T-cell (primary cell): ENCODE measurements around the gene TLX1. TPM values are rescaled to one million over a fixed set of nuclear protein-coding genes. Genes with fewer than 3 reads are reported as not detected.

Source experiments
- ATAC-seq, 4 experiments: fragments of 200-7000 bp in 3 of 4; fragments of 150-1000 bp in 1 of 4; cut with Tn5 transposase; replicated peaks in 1 of 4; 1 replicate in 3 of 4; 2 replicates in 1 of 4; pipeline ENCODE4 v1.10.0; 2021; ENCODE audit warnings: moderate library complexity in 3 of 4, mild to moderate bottlenecking in 2 of 4, moderate number of reproducible peaks in 1 of 4
- CTCF ChIA-PET, 2 donors: fragments of 300-600 bp; sonication (Branson Sonifier 250); formaldehyde crosslinking; loops; one replicate each; lab custom pipeline; 2022; ENCODE audit warnings: antibody characterized with exemption in 2 of 2; lab: Charles Lee
- POLR2A ChIA-PET, 2 donors: fragments of 300-600 bp; sonication (Branson Sonifier 250); formaldehyde crosslinking; loops; one replicate each; lab custom pipeline; 2022; ENCODE audit warnings: antibody characterized with exemption in 2 of 2; lab: Charles Lee
- DNase-seq, 35 experiments: peaks; one replicate each; pipeline versions ENCODE4 v3.0.0 to v3.0.0-alpha.2; 2013 to 2023
- H3K27ac ChIP-seq: one replicate; pipeline ENCODE4 v1.5.1; 2013; ENCODE audit warnings: low read length
- H3K27me3 ChIP-seq, 2 experiments: replicated peaks in 1 of 2; 1 replicate in 1 of 2; 2 replicates in 1 of 2; pipeline versions ENCODE4 v1.6.1 to v1.7.0; 2013; ENCODE audit warnings: low read length in 1 of 2, mixed read lengths in 1 of 2; ENCODE audit not compliant: control insufficient read depth in 2 of 2, insufficient read depth in 2 of 2; ENCODE audit errors: extremely low read depth in 1 of 2
- H3K36me3 ChIP-seq, 2 donors: 1 replicate in 1 of 2; 2 replicates in 1 of 2; pipeline versions ENCODE4 v1.6.1 to v1.7.0; 2013; ENCODE audit warnings: low read length in 1 of 2; ENCODE audit not compliant: control insufficient read depth in 2 of 2, insufficient read depth in 1 of 2; ENCODE audit errors: extremely low read depth in 1 of 2
- H3K4me1 ChIP-seq, 2 experiments: 1 replicate in 1 of 2; 2 replicates in 1 of 2; pipeline versions ENCODE4 v1.6.1 to v1.7.0; 2013; ENCODE audit warnings: low read length in 2 of 2, mixed read lengths in 1 of 2; ENCODE audit not compliant: insufficient read depth in 2 of 2, control insufficient read depth in 1 of 2; ENCODE audit errors: extremely low read depth in 1 of 2
- H3K4me3 ChIP-seq, 2 donors: 1 replicate in 1 of 2; 2 replicates in 1 of 2; pipeline versions ENCODE4 v1.5.1 to v1.7.0; 2013; ENCODE audit warnings: mild to moderate bottlenecking in 2 of 2, low read length in 1 of 2, moderate library complexity in 1 of 2; ENCODE audit not compliant: control insufficient read depth in 1 of 2; ENCODE audit errors: extremely low read depth in 1 of 2
- H3K9me3 ChIP-seq: 2 replicates; pipeline ENCODE4 v1.7.0; 2013
- H3K27ac Mint-ChIP-seq, 2 donors: one replicate each; pipeline ENCODE4 v1.8.0; 2020 to 2021; ENCODE audit warnings: mild to moderate bottlenecking in 2 of 2, mixed read lengths in 2 of 2
- H3K27me3 Mint-ChIP-seq, 2 donors: one replicate each; pipeline ENCODE4 v1.8.0; 2021 to 2022; ENCODE audit warnings: mixed read lengths in 2 of 2
- H3K36me3 Mint-ChIP-seq: one replicate; pipeline ENCODE4 v1.8.0; 2021; ENCODE audit warnings: mixed read lengths
- H3K4me1 Mint-ChIP-seq, 3 donors: one replicate each; pipeline ENCODE4 v1.8.0; 2020 to 2022; ENCODE audit warnings: mixed read lengths in 3 of 3, mild to moderate bottlenecking in 1 of 3
- H3K4me3 Mint-ChIP-seq, 3 donors: one replicate each; pipeline ENCODE4 v1.8.0; 2020 to 2022; ENCODE audit warnings: mild to moderate bottlenecking in 3 of 3, mixed read lengths in 3 of 3, moderate library complexity in 3 of 3
- H3K9me3 Mint-ChIP-seq, 3 donors: one replicate each; pipeline ENCODE4 v1.8.0; 2020 to 2022; ENCODE audit warnings: mixed read lengths in 3 of 3
- WGBS: methylation state at CpG from one replicate; pipeline ENCODE4 v1.1.5; 2013; ENCODE audit warnings: missing lambda C conversion rate; ENCODE audit not compliant: insufficient coverage; 5-methylcytosine and 5-hydroxymethylcytosine counted together
- total RNA-seq, 35 experiments: library from RNA in 6 of 35; stranded (reverse) in 6 of 35; fragments of 120-200 nt in 1 of 35; gene quantifications; one replicate each; pipeline versions ENCODE4 v1.2.1 to v1.2.4 and lab custom pipeline; 2013 to 2026

Gene TLX1
- total RNA-seq, 5 donors from 2014 or later (not counting 1 experiment from before 2014, with no cell fraction given): not detected

- 58% methylated on average over 15 of the region's 16 CpGs for WGBS
- Mint-ChIP-seq H3K27me3 (peaks cover 47 to 63% of the 10 kb centered on the region in 2 donors), H3K4me1 (peaks cover 27 to 33% (median 31%) of the 10 kb centered on the region in 3 donors), H3K36me3 (no peaks in the 10 kb centered on the region), H3K27ac (no peak overlapping the region), H3K9me3 (no peaks in the 10 kb centered on the region), H3K4me3 (peak overlapping the region in 2 of 3 donors; percentile 34 to 88)
- DNase-seq (no peak), ATAC-seq (no peak)
- H3K4me1 ChIP-seq: peaks cover 4 to 40% of the 10 kb centered on the region in 2 experiments
- CTCF ChIA-PET: interaction anchor here (0.6 to 1.5 kb wide), 3 partner anchors 20 to 81 kb away, joined by 3 to 8 read pairs (median 7); no protein-coding TSS in a partner anchor
- H3K27me3 ChIP-seq: peaks cover 33 to 69% of the 10 kb centered on the region in 2 experiments
- POLR2A ChIA-PET: no interaction called here
- no peak overlapping the region for H3K27ac ChIP-seq
- no peak overlapping the region for H3K4me3 ChIP-seq
- no peaks in the 10 kb centered on the region for H3K9me3 ChIP-seq
- no peaks in the 10 kb centered on the region for H3K36me3 ChIP-seq
Observed at GRCh38 chr10:101122270-101123084, 8.6 kb upstream of the TLX1 start.

GRCh38 chr10:101123085-101123814 is 7.8 kb upstream of the TLX1 start:
- 7% methylated on average over 44 of the region's 58 CpGs for WGBS
- Mint-ChIP-seq H3K36me3 (no peaks in the 10 kb centered on the region), H3K27me3 (peaks cover 48 to 67% of the 10 kb centered on the region in 2 donors), H3K9me3 (no peaks in the 10 kb centered on the region), H3K27ac (no peak overlapping the region), H3K4me3 (peak overlapping the region; percentile 41 to 88 (median 61)), H3K4me1 (peaks cover 27 to 33% (median 31%) of the 10 kb centered on the region in 3 donors)
- POLR2A ChIA-PET: no interaction called here
- Histone ChIP-seq H3K4me3 (peak overlapping the region; percentile 15 to 46), H3K4me1 (peaks cover 4 to 40% of the 10 kb centered on the region in 2 experiments), H3K36me3 (no peaks in the 10 kb centered on the region), H3K27ac (no peak overlapping the region), H3K27me3 (peaks cover 40 to 71% of the 10 kb centered on the region in 2 experiments), H3K9me3 (no peaks in the 10 kb centered on the region)
- DNase-seq: peak in 1 of 35 experiments; percentile 18
- ATAC-seq: peak in 3 of 4 experiments; percentile 9 to 39 (median 11)
- CTCF ChIA-PET: interaction anchor here (0.6 to 1.5 kb wide), 7 partner anchors 19 to 752 kb away, joined by 3 to 8 read pairs (median 3); no protein-coding TSS in a partner anchor

- H3K27ac ChIP-seq: no peak overlapping the region
- H3K36me3 ChIP-seq: no peaks in the 10 kb centered on the region
- WGBS: 7% methylated on average over 8 of the region's 13 CpGs
- ChIA-PET CTCF (interaction anchor here in 1 of 2 donors (0.6 to 0.9 kb wide), 3 partner anchors 28 to 752 kb away, joined by 3 to 4 read pairs (median 3); no protein-coding TSS in a partner anchor), POLR2A (interaction anchor here in 1 of 2 donors (0.5 kb wide), 1 partner anchor 45 kb away, joined by 5 read pairs; no protein-coding TSS in a partner anchor)
- DNase-seq (no peak), ATAC-seq (peak in 3 of 4 experiments; percentile 10 to 41 (median 11))
- H3K9me3 Mint-ChIP-seq: no peaks in the 10 kb centered on the region
- H3K4me3 ChIP-seq: peak overlapping the region; percentile 15 to 46
- H3K27me3 Mint-ChIP-seq: peaks cover 49 to 72% of the 10 kb centered on the region in 2 donors
- peaks cover 27 to 33% (median 31%) of the 10 kb centered on the region in 3 donors for H3K4me1 Mint-ChIP-seq
- H3K36me3 Mint-ChIP-seq: no peaks in the 10 kb centered on the region
- no peaks in the 10 kb centered on the region for H3K9me3 ChIP-seq
- H3K27me3 ChIP-seq: peaks cover 37 to 71% of the 10 kb centered on the region in 2 experiments
- no peak overlapping the region for H3K27ac Mint-ChIP-seq
- peaks cover 4 to 40% of the 10 kb centered on the region in 2 experiments for H3K4me1 ChIP-seq
- peak overlapping the region; percentile 41 to 88 (median 61) for H3K4me3 Mint-ChIP-seq
Observed at GRCh38 chr10:101123815-101124617, 7.1 kb upstream of the TLX1 start.

GRCh38 chr10:101124933-101125332 is 6.2 kb upstream of the TLX1 start:
- Histone ChIP-seq H3K4me1 (peaks cover 4 to 40% of the 10 kb centered on the region in 2 experiments), H3K36me3 (no peaks in the 10 kb centered on the region), H3K4me3 (no peak overlapping the region), H3K27me3 (peaks cover 40 to 68% of the 10 kb centered on the region in 2 experiments), H3K27ac (no peak overlapping the region), H3K9me3 (no peaks in the 10 kb centered on the region)
- POLR2A ChIA-PET: no interaction called here
- Mint-ChIP-seq H3K27me3 (peaks cover 54 to 81% of the 10 kb centered on the region in 2 donors), H3K9me3 (no peaks in the 10 kb centered on the region), H3K36me3 (no peaks in the 10 kb centered on the region), H3K4me3 (no peak overlapping the region), H3K4me1 (peaks cover 27 to 33% (median 31%) of the 10 kb centered on the region in 3 donors), H3K27ac (no peak overlapping the region)
- 20% methylated on average over 1 of the region's 5 CpGs for WGBS
- DNase-seq (no peak), ATAC-seq (no peak)
- CTCF ChIA-PET: interaction anchor here in 1 of 2 donors (1.0 kb wide), 1 partner anchor 17 kb away, joined by 3 read pairs; no protein-coding TSS in a partner anchor

- H3K9me3 Mint-ChIP-seq: no peaks in the 10 kb centered on the region
- no peak overlapping the region for H3K27ac ChIP-seq
- DNase-seq (no peak), ATAC-seq (no peak)
- no peaks in the 10 kb centered on the region for H3K9me3 ChIP-seq
- CTCF ChIA-PET: interaction anchor here (1.6 to 1.9 kb wide), 2 partner anchors 14 to 15 kb away, joined by 6 to 8 read pairs; no protein-coding TSS in a partner anchor
- H3K4me1 ChIP-seq: peaks cover 5 to 33% of the 10 kb centered on the region in 2 experiments
- POLR2A ChIA-PET: interaction anchor here in 1 of 2 donors (0.6 kb wide), 1 partner anchor 15 kb away, joined by 3 read pairs; no protein-coding TSS in a partner anchor
- no peak overlapping the region for H3K27ac Mint-ChIP-seq
- H3K4me3 Mint-ChIP-seq: no peak overlapping the region
- H3K27me3 Mint-ChIP-seq: peaks cover 55 to 86% of the 10 kb centered on the region in 2 donors
- H3K36me3 Mint-ChIP-seq: no peaks in the 10 kb centered on the region
- no peak overlapping the region for H3K4me3 ChIP-seq
- H3K27me3 ChIP-seq: peaks cover 40 to 72% of the 10 kb centered on the region in 2 experiments
- 75% methylated on average over 2 of the region's 14 CpGs for WGBS
- no peaks in the 10 kb centered on the region for H3K36me3 ChIP-seq
- H3K4me1 Mint-ChIP-seq: peaks cover 16 to 21% (median 20%) of the 10 kb centered on the region in 3 donors
Observed at GRCh38 chr10:101126684-101127628, 4.1 kb upstream of the TLX1 start.
